Fibroblast of villous mesenchyme (primary cell): ENCODE results near the gene FURIN. TPM values are rescaled to one million over a fixed set of nuclear protein-coding genes. Genes with fewer than 3 reads are reported as not detected.

ENCODE experiments used
- DNase-seq: peaks from one replicate; pipeline ENCODE4 v3.0.0-alpha.2; 2010; ENCODE audit warnings: low read depth
- H3K4me3 ChIP-seq: 2 replicates; pipeline ENCODE4 v1.5.1; 2011; ENCODE audit warnings: low read depth, mild to moderate bottlenecking, low read length
- CTCF ChIP-seq: IDR thresholded peaks from 2 replicates; pipeline ENCODE4 v1.5.1; 2012; ENCODE audit warnings: low read depth, mild to moderate bottlenecking, low read length; ENCODE audit not compliant: insufficient read depth
- total RNA-seq: library from RNA; depleted of rRNA; stranded (reverse); fragments of >200 nt; gene quantifications from 2 replicates; pipeline ENCODE4 v1.2.3, GENCODE V29; 2012

The FURIN gene
- total RNA-seq, 1 donor: 38.4 TPM

GRCh38 chr15:90838139-90838538 is 30.2 kb upstream of the FURIN start:
- no peak for DNase-seq
- no peak for TF ChIP-seq CTCF

GRCh38 chr15:90838544-90838943 is 29.8 kb upstream of the FURIN start:
- no peak overlapping the region for H3K4me3 ChIP-seq
- TF ChIP-seq CTCF: no peak

More at GRCh38 chr15:90838139-90838538, 30.2 kb upstream of the FURIN start:
- H3K4me3 ChIP-seq: no peak overlapping the region

GRCh38 chr15:90839187-90840071 is 29.0 kb upstream of the FURIN start:
- no peak for DNase-seq
- TF ChIP-seq CTCF: no peak
- H3K4me3 ChIP-seq: no peak overlapping the region

More at GRCh38 chr15:90838544-90838943, 29.8 kb upstream of the FURIN start:
- DNase-seq: no peak

DNA sequence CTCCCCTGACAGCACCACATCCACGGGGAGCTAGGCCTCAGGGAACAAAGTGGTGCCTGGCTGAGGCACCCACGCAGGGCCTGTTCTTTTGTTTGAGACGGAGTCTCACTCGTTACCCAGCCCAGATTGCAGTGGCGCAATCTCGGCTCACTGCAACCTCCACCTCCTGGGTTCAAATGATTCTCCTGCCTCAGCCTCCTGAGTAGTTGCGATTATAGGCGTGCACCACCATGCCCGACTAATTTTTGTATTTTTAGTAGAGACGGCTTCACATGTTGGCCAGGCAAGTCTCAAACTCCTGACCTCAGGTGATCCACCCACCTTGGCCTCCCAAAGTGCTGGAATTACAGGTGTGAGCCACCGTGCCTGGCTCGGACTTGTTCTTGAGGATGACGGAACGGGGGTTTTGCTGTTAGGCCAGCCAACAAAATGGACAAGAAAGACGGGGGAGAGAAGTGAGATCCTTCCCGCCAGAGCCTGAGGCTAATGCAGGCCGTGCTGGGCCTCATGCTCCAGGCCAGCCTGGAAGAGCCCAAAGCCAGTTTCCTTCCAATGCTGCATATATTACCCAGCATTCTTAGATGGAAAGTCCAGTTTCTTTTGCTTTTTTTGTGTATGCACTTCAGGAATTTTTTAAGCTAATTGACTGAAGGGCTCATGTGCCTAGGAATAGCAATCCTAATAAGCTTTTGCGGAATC is 28.1 kb upstream of the FURIN start:
- no peak for TF ChIP-seq CTCF
- H3K4me3 ChIP-seq: no peak overlapping the region
- no peak for DNase-seq

- TF ChIP-seq CTCF: no peak
- DNase-seq: peak; percentile 83
- H3K4me3 ChIP-seq: no peak overlapping the region
Measured at GRCh38 chr15:90840954-90841353, 27.4 kb upstream of the FURIN start.

- H3K4me3 ChIP-seq: no peak overlapping the region
- no peak for DNase-seq
- no peak for TF ChIP-seq CTCF
Measured at GRCh38 chr15:90844696-90845095, 23.7 kb upstream of the FURIN start.
